Activated naive CD4-positive, alpha-beta T cell treated with anti-CD3 and anti-CD28 coated beads for 36 hours (primary cell): Measurements from ENCODE around the gene GRAMD1C. TPM values are rescaled to one million over a fixed set of nuclear protein-coding genes. Genes with fewer than 3 reads are reported as not detected.

Source experiments
- CTCF ChIA-PET: fragments of 350-600 bp; sonication (Branson Sonifier 250); formaldehyde crosslinking; loops from one replicate; lab custom pipeline; 2021; ENCODE audit warnings: antibody characterized with exemption; lab: Charles Lee
- DNase-seq: peaks from one replicate; pipeline ENCODE4 v3.0.0-alpha.2; 2020
- H3K27ac Mint-ChIP-seq: one replicate; pipeline ENCODE4 v1.8.0; 2021; ENCODE audit warnings: mild to moderate bottlenecking, mixed read lengths
- H3K27me3 Mint-ChIP-seq: one replicate; pipeline ENCODE4 v1.8.0; 2021; ENCODE audit warnings: low read depth, mixed read lengths
- H3K36me3 Mint-ChIP-seq: one replicate; pipeline ENCODE4 v1.8.0; 2021; ENCODE audit warnings: low read depth, mixed read lengths
- H3K4me1 Mint-ChIP-seq: one replicate; pipeline ENCODE4 v1.8.0; 2021; ENCODE audit warnings: low read depth, mixed read lengths
- H3K4me3 Mint-ChIP-seq: one replicate; pipeline ENCODE4 v1.8.0; 2021; ENCODE audit warnings: mild to moderate bottlenecking, moderate library complexity, mixed read lengths
- H3K9me3 Mint-ChIP-seq: one replicate; pipeline ENCODE4 v1.8.0; 2021; ENCODE audit warnings: mixed read lengths
- intact Hi-C: fragments of 100-400 bp; cut with micrococcal nuclease; formaldehyde crosslinking; loops from one replicate; pipeline ENCODE4 v1.15.1; 2023
- total RNA-seq, 2 experiments: library from RNA; stranded (reverse); gene quantifications; one replicate each; pipeline ENCODE4 v1.2.3, GENCODE V29; 2021

The GRAMD1C gene
- total RNA-seq, 2 experiments from 2014 or later: 0.67 to 1.3 TPM

DNA sequence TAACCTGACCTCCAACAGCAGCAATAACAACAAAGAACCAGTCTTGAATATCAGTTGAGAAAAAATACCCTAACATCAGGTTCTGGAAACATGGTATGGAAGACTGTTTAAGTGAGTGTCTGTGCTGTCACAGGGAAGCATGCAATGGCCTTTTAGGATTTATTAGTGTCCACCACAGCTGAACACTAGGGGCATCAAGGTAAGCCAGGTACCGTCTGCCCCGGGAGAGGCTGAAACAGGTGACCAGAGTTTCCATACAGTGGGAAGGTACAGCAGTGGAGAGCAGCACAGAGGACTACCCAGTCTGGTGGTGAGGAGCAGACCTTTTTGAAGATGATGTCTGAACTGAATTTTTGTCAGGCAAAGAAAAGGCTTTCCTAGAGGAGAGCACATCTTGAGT, 127.6 kb downstream of the GRAMD1C start:
- Mint-ChIP-seq H3K9me3 (peaks cover under 1% of the 10 kb centered on the region), H3K4me3 (no peak overlapping the region), H3K4me1 (peaks cover 7% of the 10 kb centered on the region), H3K27me3 (no peaks in the 10 kb centered on the region), H3K36me3 (no peaks in the 10 kb centered on the region), H3K27ac (no peak overlapping the region)
- intact Hi-C loops: no loop called here
- CTCF ChIA-PET: no interaction called here
- DNase-seq: no peak

DNA sequence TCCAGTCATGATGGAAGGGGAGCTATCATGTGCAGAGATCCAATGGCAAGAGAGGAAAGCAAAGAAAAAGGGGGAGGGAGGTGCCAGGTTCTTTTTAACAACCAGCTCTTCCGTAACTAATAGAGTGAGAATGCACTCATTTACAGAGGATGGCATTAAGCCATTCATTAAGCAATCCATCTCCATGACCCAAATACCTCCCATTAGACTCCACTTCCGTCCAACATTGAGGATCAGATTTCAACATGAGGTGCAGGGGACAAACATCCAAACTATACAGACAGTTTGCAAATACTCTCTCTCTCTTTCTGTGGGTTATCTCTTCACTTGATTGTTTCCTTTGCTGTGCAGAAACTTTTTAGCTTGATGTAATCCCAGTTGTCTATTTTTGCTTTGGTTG, 130.4 kb downstream of the GRAMD1C start:
- intact Hi-C loops: no loop called here
- Mint-ChIP-seq H3K9me3 (peaks cover 20% of the 10 kb centered on the region), H3K27ac (no peak overlapping the region), H3K27me3 (no peaks in the 10 kb centered on the region), H3K4me3 (no peak overlapping the region), H3K4me1 (peaks cover 5% of the 10 kb centered on the region), H3K36me3 (peaks cover 9% of the 10 kb centered on the region)
- DNase-seq: no peak
- CTCF ChIA-PET: no interaction called here

DNA sequence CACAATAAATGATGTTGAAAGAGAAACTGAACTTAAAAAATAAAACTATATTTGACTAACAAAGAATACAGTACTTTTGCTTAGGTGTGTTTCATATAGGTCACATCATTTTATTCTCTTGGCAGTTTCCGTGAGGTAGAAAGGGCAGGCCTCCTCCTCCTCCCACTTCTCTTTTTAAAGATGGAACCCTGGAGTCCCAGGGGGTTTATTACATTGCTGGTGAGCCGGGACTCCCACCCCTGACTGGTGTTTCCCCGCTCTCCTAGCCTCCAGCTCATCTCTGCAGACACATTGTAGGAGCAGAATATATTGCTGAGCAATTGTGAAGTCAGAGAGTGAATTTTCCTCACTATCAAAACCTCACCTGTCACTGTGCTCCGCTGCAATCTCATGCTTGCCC, 139.2 kb downstream of the GRAMD1C start:
- intact Hi-C loops: no loop called here
- Mint-ChIP-seq H3K36me3 (peaks cover 38% of the 10 kb centered on the region), H3K27me3 (no peaks in the 10 kb centered on the region), H3K4me3 (no peak overlapping the region), H3K9me3 (peaks cover 15% of the 10 kb centered on the region), H3K4me1 (no peaks in the 10 kb centered on the region), H3K27ac (no peak overlapping the region)
- DNase-seq: no peak
- CTCF ChIA-PET: no interaction called here

DNA sequence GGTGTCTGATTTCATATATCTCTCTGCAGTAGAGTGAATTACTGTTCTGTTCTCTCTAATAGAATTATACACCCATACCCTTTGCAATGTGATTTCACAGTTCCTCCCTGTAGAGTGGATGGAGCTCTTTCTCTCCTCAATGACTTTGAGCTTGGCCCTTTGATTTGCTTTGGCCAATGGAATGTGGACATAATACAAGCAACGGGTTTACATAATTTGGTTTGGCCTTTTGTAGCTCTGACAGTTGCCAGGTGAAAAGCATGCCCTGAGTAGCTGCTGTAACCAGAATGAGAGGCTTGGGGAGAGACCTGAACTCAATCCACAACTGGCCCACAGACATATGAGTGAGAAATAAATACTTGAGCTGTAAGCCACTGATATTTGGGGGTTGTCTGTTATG, 141.3 kb downstream of the GRAMD1C start:
- Mint-ChIP-seq H3K4me1 (no peaks in the 10 kb centered on the region), H3K36me3 (peaks cover 21% of the 10 kb centered on the region), H3K27ac (no peak overlapping the region), H3K4me3 (no peak overlapping the region), H3K9me3 (no peaks in the 10 kb centered on the region), H3K27me3 (no peaks in the 10 kb centered on the region)
- CTCF ChIA-PET: no interaction called here
- intact Hi-C loops: no loop called here
- DNase-seq: no peak

DNA sequence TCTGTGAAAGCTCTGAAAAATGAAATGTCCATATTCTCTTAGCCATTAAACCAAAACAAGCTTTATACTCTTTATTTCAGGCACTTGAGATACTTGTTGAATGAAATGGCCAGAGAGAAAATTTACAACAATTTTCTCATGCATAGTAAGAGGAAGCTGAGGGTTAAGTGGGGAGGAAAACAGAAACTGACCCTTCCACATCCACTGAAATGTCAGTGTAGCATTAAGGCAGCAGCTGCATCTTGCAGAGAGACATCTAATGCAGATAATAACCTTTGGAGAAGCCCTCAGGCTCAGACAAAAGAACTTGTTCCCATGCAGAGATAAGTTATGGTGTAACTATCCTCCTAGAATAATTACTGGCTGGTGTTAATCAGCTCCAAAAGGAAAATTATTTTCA, 143.2 kb downstream of the GRAMD1C start:
- H3K4me1 Mint-ChIP-seq: no peaks in the 10 kb centered on the region
- no peaks in the 10 kb centered on the region for H3K27me3 Mint-ChIP-seq
- CTCF ChIA-PET: no interaction called here
- intact Hi-C loops: no loop called here
- H3K36me3 Mint-ChIP-seq: peaks cover 22% of the 10 kb centered on the region
- no peak overlapping the region for H3K4me3 Mint-ChIP-seq
- H3K9me3 Mint-ChIP-seq: no peaks in the 10 kb centered on the region
- no peak for DNase-seq
- H3K27ac Mint-ChIP-seq: no peak overlapping the region

DNA sequence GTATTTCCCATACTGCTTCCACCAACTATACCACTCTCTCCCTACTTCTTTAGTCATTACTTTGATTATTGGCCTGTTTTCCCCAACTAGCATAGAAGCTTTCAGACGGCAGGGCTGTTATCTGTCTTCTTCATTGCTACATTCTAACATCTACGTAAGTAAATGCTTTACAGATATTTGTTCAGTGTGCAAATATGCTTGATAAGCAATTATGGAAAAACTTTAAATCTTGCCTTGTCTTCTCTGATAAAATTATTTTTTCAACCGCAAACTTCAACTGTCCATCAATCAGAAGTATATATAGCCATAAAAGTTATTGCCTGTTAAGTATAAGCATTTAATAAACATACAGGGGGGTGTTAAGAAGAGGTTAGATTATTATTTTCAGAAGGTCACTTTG, 145.0 kb downstream of the GRAMD1C start:
- Mint-ChIP-seq H3K4me1 (no peaks in the 10 kb centered on the region), H3K36me3 (peaks cover 20% of the 10 kb centered on the region), H3K27me3 (no peaks in the 10 kb centered on the region), H3K27ac (no peak overlapping the region), H3K4me3 (no peak overlapping the region), H3K9me3 (no peaks in the 10 kb centered on the region)
- CTCF ChIA-PET: no interaction called here
- intact Hi-C loops: no loop called here
- no peak for DNase-seq

DNA sequence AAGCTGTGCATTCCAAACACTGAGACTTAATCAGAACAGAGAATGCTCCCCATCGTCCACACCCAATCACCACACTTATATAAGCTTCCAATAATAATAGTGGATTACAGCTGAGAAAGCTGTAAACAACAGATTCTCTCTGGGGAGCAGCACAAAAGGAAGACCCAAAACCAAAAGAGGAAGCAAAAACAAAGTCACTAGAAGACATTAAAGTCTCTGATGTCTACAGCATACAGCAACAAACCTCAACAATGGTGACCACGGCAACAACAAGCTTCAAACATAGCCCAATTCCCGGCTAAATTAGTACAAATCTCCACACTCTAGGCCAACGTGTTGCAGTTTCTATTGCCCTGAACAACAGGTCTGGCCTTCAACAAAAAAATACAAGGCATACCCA, 147.0 kb downstream of the GRAMD1C start:
- Mint-ChIP-seq H3K4me3 (no peak overlapping the region), H3K27ac (no peak overlapping the region), H3K9me3 (no peaks in the 10 kb centered on the region), H3K27me3 (no peaks in the 10 kb centered on the region), H3K36me3 (peaks cover 11% of the 10 kb centered on the region), H3K4me1 (no peaks in the 10 kb centered on the region)
- intact Hi-C loops: no loop called here
- CTCF ChIA-PET: interaction anchor here (1.0 kb wide), 1 partner anchor 141 kb away, joined by 3 read pairs; no protein-coding TSS in a partner anchor
- DNase-seq: no peak

Other genes with a start within 250 kb of the GRAMD1C start
- 1 to 10 TPM; 7.5 to 7.9 TPM for gene USF3, start 142.1 kb upstream of the GRAMD1C start, total RNA-seq
- 10 to 100 TPM; 87.7 to 91.1 TPM for gene NAA50, start 92.5 kb upstream of the GRAMD1C start, total RNA-seq
- 10 to 100 TPM; 41.7 to 41.9 TPM for gene ATP6V1A, start 91.8 kb upstream of the GRAMD1C start, total RNA-seq
- 1 to 10 TPM; 5.4 TPM for gene ZDHHC23, start 109.2 kb downstream of the GRAMD1C start, total RNA-seq
- 1 to 10 TPM; 1.8 to 2.0 TPM for gene CCDC191, start 217.7 kb downstream of the GRAMD1C start, total RNA-seq
- gene QTRT2, start 217.9 kb downstream of the GRAMD1C start, total RNA-seq: 10 to 100 TPM; 23.0 to 27.8 TPM